ACC112 (cell line): ENCODE results near the gene TTR.

Source experiments
- H2AFZ ChIP-seq: fragments of 200-600 bp; sonication (generic); one replicate; pipeline ENCODE4 v1.6.0; 2017; ENCODE audit warnings: antibody characterized with exemption, low read length; ENCODE audit not compliant: unreplicated experiment
- H3K27ac ChIP-seq: fragments of 200-600 bp; sonication (generic); 2 replicates; pipeline ENCODE4 v1.5.1; 2014; ENCODE audit warnings: low read depth, mild to moderate bottlenecking, antibody characterized with exemption, low read length, moderate library complexity
- H3K27me3 ChIP-seq: fragments of 200-600 bp; sonication (generic); 2 replicates; pipeline ENCODE4 v1.6.1; 2014; ENCODE audit warnings: mild to moderate bottlenecking, antibody characterized with exemption, low read length, moderate library complexity, mixed read lengths; ENCODE audit not compliant: insufficient read depth
- H3K36me3 ChIP-seq: fragments of 200-600 bp; sonication (generic); 2 replicates; pipeline ENCODE4 v1.6.1; 2016; ENCODE audit warnings: mild to moderate bottlenecking, antibody characterized with exemption, low read length, moderate library complexity, mixed read lengths; ENCODE audit not compliant: insufficient read depth
- H3K4me1 ChIP-seq: fragments of 200-600 bp; sonication (generic); one replicate; pipeline ENCODE4 v1.6.1; 2016; ENCODE audit warnings: low read length, mixed read lengths; ENCODE audit not compliant: insufficient read depth, unreplicated experiment, control insufficient read depth
- H3K4me3 ChIP-seq: fragments of 200-600 bp; sonication (generic); 2 replicates; pipeline ENCODE4 v1.5.1; 2014; ENCODE audit warnings: mild to moderate bottlenecking, low read depth, low read length
- H3K79me2 ChIP-seq: fragments of 200-600 bp; sonication (generic); one replicate; pipeline ENCODE4 v1.6.0; 2016; ENCODE audit warnings: low read length; ENCODE audit not compliant: control insufficient read depth, unreplicated experiment, insufficient read depth

Gene TTR

DNA sequence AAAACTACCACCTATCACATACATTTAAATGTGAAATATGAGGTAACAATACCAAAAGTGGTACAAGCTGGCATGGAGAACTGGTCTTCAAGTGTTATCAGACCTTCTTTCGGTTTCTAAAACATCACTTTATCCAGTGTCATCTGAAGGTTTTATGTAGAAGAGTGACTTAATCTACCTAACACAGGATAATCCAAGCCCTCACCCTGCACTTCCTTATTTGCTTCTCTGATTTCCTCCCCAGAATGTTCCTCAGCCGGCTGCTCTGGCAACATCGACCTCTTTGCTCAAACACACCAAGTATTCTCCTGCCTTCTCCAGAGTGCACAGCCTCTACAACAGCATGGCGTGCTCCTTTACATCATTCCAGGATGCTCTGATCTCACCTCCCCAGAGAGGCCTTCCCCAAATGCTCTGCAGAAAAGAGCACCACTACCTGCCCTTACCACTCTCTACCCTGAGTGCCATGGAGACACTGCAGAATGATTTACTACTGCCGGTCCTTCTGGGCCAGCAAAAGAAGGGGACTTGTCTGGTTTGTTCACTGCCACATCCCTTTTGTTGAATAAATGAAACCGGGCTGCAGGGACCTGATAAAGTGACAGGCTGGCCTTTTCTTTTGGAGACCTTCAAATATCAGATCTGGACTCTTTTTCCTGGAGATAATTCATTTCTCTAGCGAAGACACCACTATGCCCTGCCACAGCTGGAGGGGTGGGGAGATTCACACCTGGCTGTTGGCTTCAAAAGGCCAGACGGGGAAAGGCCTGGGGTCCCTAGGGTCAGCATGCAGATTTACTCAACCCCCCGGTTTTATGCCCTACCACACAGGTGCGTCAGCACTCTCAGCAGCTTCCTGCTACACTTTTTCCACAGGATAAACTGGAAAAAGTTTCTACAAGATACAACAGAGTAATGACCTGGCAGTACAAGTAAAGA, 42.0 kb downstream of the TTR start:
- Histone ChIP-seq H3K4me1 (no peaks in the 10 kb centered on the region), H3K79me2 (no peaks in the 10 kb centered on the region), H3K27me3 (no peaks in the 10 kb centered on the region), H3K4me3 (no peak overlapping the region), H3K27ac (no peak overlapping the region), H3K36me3 (no peaks in the 10 kb centered on the region), H2AFZ (no peak overlapping the region)

DNA sequence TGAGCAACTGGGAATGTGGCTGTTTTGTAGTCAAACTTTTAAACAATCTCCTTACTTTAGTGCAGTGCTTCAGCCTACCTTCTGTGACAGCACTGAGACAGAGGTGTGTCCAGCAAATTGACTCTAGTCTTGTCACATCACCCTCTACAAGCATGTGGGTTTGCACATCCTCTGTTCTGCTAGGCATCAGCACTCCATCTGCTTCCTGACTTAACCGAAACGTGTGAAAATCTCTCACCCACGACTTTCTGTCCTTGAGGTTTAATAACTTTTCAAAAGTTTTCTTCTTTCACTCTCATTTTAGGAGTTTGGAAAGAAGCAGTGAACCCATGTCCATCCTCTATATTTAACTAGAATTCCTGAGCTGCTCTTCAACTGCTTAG, 42.6 kb downstream of the TTR start:
- Histone ChIP-seq H3K4me3 (no peak overlapping the region), H3K79me2 (no peaks in the 10 kb centered on the region), H3K36me3 (no peaks in the 10 kb centered on the region), H3K27ac (no peak overlapping the region), H3K4me1 (no peaks in the 10 kb centered on the region), H3K27me3 (no peaks in the 10 kb centered on the region), H2AFZ (no peak overlapping the region)

DNA sequence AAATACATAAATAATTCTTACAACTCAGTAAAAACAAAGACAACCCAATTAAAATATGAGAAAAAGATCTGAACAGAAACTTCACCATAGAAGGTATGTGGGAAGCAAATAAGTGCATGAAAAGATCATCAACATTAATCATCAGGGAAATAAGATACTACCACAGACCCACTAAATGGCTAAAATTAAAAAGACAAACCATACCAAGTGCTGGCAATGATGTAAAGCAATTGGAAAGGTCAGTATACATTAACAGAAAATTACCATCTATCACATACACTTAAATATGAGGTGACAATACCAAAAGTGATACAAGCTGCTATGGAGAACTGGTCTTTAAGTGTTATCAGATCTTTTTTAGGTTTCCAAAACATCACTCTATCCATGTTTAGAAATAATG, 44.7 kb downstream of the TTR start:
- no peaks in the 10 kb centered on the region for H3K79me2 ChIP-seq
- no peak overlapping the region for H2AFZ ChIP-seq
- H3K27ac ChIP-seq, result no peak overlapping the region
- H3K27me3 ChIP-seq, result no peaks in the 10 kb centered on the region
- H3K36me3 ChIP-seq, result no peaks in the 10 kb centered on the region
- no peak overlapping the region for H3K4me3 ChIP-seq
- H3K4me1 ChIP-seq, result no peaks in the 10 kb centered on the region

DNA sequence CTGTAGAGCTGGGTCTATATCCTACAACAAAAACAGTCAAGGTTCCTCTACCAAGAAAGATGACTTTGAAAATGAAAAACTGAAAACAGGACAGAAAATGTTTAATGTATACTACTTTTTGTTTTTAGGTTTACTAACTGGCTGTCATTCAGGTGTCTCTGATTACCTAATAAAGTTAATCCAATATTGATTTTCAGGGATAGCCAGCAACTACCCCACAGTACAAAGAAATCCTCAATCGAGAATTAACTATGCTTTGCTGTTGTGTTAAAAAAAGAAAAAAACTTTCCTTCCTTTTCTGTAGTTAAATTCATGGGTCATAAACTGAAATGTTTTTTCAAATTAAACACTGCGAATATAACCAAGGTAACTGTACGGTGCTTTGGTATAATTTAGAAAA, 45.8 kb downstream of the TTR start:
- Histone ChIP-seq H2AFZ (no peak overlapping the region), H3K27me3 (no peaks in the 10 kb centered on the region), H3K79me2 (no peaks in the 10 kb centered on the region), H3K36me3 (no peaks in the 10 kb centered on the region), H3K27ac (no peak overlapping the region), H3K4me3 (no peak overlapping the region), H3K4me1 (no peaks in the 10 kb centered on the region)

DNA sequence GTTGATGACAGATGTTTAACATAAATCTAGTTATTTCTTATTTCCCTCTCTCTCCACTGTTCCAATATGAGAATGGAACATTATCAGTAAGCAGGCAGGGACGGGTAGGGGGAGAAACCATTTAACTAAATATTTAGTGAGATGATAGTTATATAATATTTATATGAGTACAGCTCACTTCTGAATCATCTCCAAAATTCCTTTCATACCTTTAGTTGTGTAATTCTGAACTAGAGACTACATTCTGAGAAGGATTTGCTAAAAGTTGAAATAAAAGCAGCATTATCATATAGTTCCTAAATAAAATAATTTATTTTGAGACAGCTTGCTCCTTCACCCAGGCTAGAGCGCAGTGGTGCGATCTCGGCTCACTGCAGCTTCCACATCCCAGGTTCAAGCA, 51.3 kb downstream of the TTR start:
- Histone ChIP-seq H3K36me3 (no peaks in the 10 kb centered on the region), H3K79me2 (no peaks in the 10 kb centered on the region), H2AFZ (no peak overlapping the region), H3K27ac (no peak overlapping the region), H3K4me1 (peaks cover 6% of the 10 kb centered on the region), H3K27me3 (no peaks in the 10 kb centered on the region), H3K4me3 (no peak overlapping the region)

DNA sequence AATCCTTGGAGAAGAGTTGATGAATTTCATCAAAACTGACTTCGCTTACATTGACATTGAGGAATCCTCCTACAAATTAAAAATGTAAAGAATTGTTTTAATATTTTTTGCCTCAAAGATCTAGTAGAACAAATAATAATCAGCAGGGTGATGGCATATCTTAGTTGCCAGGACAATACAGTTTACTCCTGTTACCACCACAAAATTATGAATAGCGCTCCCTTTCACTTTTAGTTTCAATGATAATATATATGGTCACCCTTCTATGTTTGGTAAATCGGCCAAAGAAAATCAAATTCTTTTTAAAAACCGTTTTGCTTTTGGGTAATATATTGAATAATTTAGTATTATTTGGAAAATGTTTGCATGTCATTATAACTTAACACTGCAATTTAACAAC, 53.7 kb downstream of the TTR start:
- H3K27me3 ChIP-seq, result no peaks in the 10 kb centered on the region
- H3K36me3 ChIP-seq, result no peaks in the 10 kb centered on the region
- no peak overlapping the region for H2AFZ ChIP-seq
- no peaks in the 10 kb centered on the region for H3K79me2 ChIP-seq
- H3K4me3 ChIP-seq, result no peak overlapping the region
- H3K27ac ChIP-seq, result no peak overlapping the region
- peaks cover 13% of the 10 kb centered on the region for H3K4me1 ChIP-seq

DNA sequence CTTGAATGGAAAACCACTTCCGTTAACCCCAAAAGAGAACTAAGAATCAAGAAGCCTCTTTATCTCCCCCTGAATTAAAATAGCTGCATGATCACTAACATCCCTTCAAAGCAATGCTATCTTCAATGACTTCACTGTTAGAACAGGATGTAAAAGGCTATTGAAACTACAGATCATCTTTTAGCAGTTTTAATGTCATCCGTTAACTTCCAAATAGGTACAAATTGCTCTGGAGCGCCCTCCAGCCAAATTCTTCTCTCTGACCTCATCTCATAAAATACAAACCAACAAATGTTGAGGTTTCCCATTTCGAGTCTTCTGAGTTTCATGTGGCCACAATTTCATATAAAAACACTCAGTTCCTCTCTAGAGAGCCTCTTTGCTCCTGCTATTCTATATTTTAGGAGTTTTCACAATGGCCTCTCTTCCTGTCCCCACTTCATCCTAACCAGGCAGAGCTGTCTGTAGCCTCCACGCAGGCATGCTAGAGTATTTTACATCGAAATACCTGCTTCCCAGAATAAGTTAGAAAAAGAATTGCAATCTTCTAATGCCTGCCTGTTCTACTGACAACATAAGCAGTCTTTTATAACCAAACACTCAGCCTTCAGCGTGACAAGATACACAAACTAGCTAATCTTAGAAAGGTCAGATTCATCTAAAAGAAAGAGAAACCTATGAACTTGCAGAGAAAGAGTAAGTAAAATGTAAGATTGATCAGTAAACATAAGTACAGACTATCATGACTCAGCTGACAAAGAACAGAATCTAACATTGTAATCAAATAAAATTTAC, 54.9 kb downstream of the TTR start:
- Histone ChIP-seq H3K27ac (no peak overlapping the region), H2AFZ (no peak overlapping the region), H3K79me2 (no peaks in the 10 kb centered on the region), H3K27me3 (no peaks in the 10 kb centered on the region), H3K4me3 (no peak overlapping the region), H3K4me1 (peaks cover 13% of the 10 kb centered on the region), H3K36me3 (no peaks in the 10 kb centered on the region)

DNA sequence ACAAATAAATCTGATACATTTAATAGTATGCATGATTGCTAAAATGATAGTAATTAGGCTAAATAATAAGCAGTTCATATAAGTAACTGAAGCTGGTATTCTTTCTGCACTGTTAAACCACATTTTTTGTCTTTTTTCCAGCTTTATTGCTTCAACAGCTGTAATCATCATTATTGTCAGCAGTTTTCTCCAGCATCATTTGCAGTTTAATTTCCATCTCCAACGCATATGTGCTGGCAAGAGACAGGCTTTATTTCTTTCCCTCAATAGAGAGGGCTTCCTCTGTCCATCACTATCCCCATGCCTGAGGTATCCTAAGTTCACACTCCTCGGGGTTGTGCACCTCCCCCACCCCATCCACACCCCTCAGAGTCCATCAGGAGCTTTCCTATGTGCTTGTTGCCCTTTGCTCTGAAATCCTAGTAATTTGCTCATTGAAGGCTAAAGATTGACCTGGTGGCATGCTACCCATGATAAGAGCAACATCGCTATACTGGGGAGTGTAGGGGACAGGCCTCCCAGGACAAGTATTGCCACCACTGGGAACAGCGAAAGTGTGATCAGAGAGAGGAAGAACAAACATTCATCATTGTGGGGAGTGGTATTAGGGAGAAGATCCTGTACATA, 55.6 kb downstream of the TTR start:
- no peak overlapping the region for H3K4me3 ChIP-seq
- no peaks in the 10 kb centered on the region for H3K79me2 ChIP-seq
- no peak overlapping the region for H3K27ac ChIP-seq
- peaks cover 13% of the 10 kb centered on the region for H3K4me1 ChIP-seq
- no peak overlapping the region for H2AFZ ChIP-seq
- H3K36me3 ChIP-seq, result no peaks in the 10 kb centered on the region
- no peaks in the 10 kb centered on the region for H3K27me3 ChIP-seq
